GM23338 (cell line): Measurements from ENCODE around the gene RBM12.

Experiments
- EZH2 ChIP-seq: fragments of 200-600 bp; sonication (generic); IDR thresholded peaks from one replicate; pipeline ENCODE4 v1.8.0; 2017; ENCODE audit warnings: antibody characterized with exemption, mild to moderate bottlenecking, low read depth; ENCODE audit not compliant: unreplicated experiment
- EZH2phosphoT487 ChIP-seq: fragments of 200-600 bp; sonication (generic); IDR thresholded peaks from one replicate; pipeline ENCODE4 v1.8.1; 2018; ENCODE audit warnings: antibody characterized with exemption; ENCODE audit not compliant: unreplicated experiment
- POLR2AphosphoS5 ChIP-seq: IDR thresholded peaks from 2 replicates; pipeline ENCODE4 v1.6.1; 2016; ENCODE audit warnings: antibody characterized with exemption, low read depth
- TF ChIP-seq, protein P1 (sequence below), 2 experiments: fragments of 200-600 bp in 1 of 2; sonication (generic) in 1 of 2; conservative IDR thresholded peaks; 2 replicates each; pipeline versions ENCODE4 v1.5.1 to v1.6.1; 2016 to 2017; ENCODE audit warnings: antibody characterized with exemption in 2 of 2, low read depth in 2 of 2, mild to moderate bottlenecking in 2 of 2, moderate library complexity in 1 of 2
- TF ChIP-seq, protein P2 (sequence below): IDR thresholded peaks from 2 replicates; pipeline ENCODE4 v1.6.1; 2016; ENCODE audit warnings: antibody characterized with exemption

DNA sequence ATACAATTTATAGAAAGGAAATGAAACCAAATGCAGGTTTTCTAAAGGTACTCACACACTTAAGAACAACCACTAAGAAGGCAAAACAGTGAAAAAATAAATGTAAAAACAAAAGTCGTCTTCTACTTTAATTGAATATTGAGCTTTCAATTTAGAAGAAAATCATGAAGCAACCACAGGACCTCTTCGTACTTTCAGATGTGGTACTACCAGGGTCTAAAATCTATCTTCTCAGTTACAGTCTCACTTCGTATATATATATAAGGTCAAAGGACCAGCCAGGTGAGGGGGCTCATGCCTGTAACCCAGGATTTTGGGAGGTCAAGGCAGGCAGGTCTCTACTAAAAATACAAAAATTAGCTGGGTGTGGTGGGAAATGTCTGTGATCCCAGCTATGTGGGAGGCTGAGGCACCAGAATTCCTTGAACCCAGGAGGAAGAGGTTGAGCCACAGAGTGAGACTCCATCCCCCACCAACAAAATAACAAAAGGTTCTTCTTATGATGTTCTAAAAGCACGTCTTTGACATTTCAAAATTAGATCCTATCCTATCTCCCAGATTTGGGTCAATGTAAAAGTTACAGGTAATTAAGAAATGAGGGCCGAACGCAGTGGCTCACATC lies 47.0 kb upstream of the RBM12 start:
- TF ChIP-seq, protein P1, sequence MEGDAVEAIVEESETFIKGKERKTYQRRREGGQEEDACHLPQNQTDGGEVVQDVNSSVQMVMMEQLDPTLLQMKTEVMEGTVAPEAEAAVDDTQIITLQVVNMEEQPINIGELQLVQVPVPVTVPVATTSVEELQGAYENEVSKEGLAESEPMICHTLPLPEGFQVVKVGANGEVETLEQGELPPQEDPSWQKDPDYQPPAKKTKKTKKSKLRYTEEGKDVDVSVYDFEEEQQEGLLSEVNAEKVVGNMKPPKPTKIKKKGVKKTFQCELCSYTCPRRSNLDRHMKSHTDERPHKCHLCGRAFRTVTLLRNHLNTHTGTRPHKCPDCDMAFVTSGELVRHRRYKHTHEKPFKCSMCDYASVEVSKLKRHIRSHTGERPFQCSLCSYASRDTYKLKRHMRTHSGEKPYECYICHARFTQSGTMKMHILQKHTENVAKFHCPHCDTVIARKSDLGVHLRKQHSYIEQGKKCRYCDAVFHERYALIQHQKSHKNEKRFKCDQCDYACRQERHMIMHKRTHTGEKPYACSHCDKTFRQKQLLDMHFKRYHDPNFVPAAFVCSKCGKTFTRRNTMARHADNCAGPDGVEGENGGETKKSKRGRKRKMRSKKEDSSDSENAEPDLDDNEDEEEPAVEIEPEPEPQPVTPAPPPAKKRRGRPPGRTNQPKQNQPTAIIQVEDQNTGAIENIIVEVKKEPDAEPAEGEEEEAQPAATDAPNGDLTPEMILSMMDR (conservative IDR thresholded peaks at IDR 0.05; ENCODE audit: low read depth in 2 of 2), result no peak
- TF ChIP-seq POLR2AphosphoS5 (no peak), EZH2 (no peak), EZH2phosphoT487 (no peak)
- TF ChIP-seq, protein P2, sequence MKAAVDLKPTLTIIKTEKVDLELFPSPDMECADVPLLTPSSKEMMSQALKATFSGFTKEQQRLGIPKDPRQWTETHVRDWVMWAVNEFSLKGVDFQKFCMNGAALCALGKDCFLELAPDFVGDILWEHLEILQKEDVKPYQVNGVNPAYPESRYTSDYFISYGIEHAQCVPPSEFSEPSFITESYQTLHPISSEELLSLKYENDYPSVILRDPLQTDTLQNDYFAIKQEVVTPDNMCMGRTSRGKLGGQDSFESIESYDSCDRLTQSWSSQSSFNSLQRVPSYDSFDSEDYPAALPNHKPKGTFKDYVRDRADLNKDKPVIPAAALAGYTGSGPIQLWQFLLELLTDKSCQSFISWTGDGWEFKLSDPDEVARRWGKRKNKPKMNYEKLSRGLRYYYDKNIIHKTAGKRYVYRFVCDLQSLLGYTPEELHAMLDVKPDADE, result no peak
